Adrenal gland (tissue), 5 donors: ENCODE measurements around the gene POLR2C.
"Not testable (repeated sequence)": the region's sequence is repeated elsewhere in the genome, so short reads cannot be mapped to it uniquely, and the experiment has no call there.

ENCODE experiments used
- CTCF ChIP-seq, 6 experiments: fragments of 450-650 bp in 4 of 6; fragments of 200-600 bp in 2 of 6; sonication (generic) in 1 of 6; IDR thresholded peaks; 1 replicate in 5 of 6; 2 replicates in 1 of 6; pipeline versions ENCODE4 v1.5.1 to v1.8.0; 2016 to 2021; ENCODE audit warnings: antibody characterized with exemption in 6 of 6, mild to moderate bottlenecking in 2 of 6, moderate library complexity in 1 of 6
- POLR2A ChIP-seq, 2 donors: fragments of 450-650 bp; IDR thresholded peaks; one replicate each; pipeline ENCODE4 v1.6.1; 2017; ENCODE audit warnings: antibody characterized with exemption in 2 of 2, mild to moderate bottlenecking in 2 of 2, moderate library complexity in 1 of 2
- donor health status: DM: no; HTN: no; CAD: no.

- not testable (repeated sequence) for TF ChIP-seq CTCF, POLR2A (IDR thresholded peaks at IDR 0.05)
Measured at GRCh38 chr16:57439947-57440346, 22.5 kb upstream of the POLR2C start.
